Measurements from ENCODE around the gene CLCF1. TPM values are rescaled to one million over a fixed set of nuclear protein-coding genes. Genes with fewer than 3 reads are reported as not detected.

CLCF1 gene
- total RNA-seq, 1 donor from 2014 or later: 33.1 TPM

DNA sequence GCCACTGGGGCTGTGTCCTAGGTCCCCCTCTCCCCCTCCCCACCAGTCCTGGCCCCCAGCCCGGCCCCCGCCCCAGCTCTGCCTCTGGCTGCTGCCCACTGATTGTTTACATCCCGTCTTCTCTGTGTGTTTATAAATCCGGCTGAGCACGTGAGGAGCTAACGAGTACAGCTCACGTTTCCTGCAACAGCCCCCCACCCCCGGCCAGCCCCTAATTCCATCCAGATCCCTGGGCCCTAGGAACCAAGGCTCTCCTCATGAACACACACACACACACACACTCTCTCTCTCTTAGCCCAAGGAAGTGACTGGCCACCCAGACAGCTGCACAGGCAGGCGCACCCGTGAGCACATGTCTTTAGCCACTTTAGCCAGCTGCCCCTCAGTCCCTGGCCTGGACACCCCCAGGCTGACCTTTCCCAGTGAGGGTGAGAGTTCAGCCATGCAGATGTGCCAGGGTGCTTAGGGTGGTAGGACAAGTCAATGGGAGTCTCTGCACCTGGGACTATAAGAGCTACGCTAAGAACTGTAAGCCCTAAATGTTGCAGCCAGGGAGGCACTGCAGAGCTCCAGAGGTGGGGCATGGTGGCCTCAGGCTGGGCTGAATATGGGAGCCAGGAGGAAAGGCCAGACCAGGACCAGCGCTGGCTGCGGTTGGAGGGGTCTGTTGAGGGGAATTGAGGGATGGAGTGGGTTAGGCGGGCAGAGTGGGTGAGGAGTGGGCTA, 2.9 kb downstream of the CLCF1 start:
- DNase-seq (ENCODE audit: low read depth): no peak
- TF ChIP-seq, protein P1, sequence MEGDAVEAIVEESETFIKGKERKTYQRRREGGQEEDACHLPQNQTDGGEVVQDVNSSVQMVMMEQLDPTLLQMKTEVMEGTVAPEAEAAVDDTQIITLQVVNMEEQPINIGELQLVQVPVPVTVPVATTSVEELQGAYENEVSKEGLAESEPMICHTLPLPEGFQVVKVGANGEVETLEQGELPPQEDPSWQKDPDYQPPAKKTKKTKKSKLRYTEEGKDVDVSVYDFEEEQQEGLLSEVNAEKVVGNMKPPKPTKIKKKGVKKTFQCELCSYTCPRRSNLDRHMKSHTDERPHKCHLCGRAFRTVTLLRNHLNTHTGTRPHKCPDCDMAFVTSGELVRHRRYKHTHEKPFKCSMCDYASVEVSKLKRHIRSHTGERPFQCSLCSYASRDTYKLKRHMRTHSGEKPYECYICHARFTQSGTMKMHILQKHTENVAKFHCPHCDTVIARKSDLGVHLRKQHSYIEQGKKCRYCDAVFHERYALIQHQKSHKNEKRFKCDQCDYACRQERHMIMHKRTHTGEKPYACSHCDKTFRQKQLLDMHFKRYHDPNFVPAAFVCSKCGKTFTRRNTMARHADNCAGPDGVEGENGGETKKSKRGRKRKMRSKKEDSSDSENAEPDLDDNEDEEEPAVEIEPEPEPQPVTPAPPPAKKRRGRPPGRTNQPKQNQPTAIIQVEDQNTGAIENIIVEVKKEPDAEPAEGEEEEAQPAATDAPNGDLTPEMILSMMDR (IDR thresholded peaks at IDR 0.05; ENCODE audit: insufficient read depth, low read length, poor library complexity, severe bottlenecking): no peak
- peak overlapping the region; percentile 9 for H3K4me3 ChIP-seq (ENCODE audit: low read depth, low read length)
- H3K27me3 ChIP-seq (ENCODE audit: control insufficient read depth, insufficient read depth, low read length): no peaks in the 10 kb centered on the region
- peaks cover 1% of the 10 kb centered on the region for H3K36me3 ChIP-seq (ENCODE audit: control insufficient read depth, insufficient read depth, low read length)

DNA sequence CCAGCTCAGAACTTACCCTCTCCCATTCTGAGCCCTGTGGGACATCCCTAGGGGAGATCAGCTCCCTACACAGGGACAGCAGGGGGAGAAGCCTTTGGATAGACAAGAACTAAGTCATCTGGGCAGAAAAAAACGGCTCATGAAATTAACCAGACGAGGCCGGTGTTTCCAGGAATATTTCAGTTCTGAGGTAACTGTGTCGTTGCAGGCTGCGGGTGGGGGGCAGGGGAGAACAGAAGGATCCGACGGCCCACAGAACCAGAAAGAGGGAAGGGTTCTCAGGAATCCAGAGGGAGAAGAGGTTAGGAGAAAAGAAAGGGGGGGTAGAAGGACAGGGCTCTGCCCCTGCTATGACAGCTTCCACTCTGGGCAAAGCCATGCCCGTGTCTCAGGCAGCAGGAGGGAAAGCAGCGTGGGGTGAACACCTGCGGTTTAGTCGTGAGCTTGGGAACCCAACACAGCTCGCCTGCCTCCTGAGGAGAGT, 3.6 kb downstream of the CLCF1 start:
- Histone ChIP-seq H3K27me3 (ENCODE audit: control insufficient read depth, insufficient read depth, low read length) (no peaks in the 10 kb centered on the region), H3K4me3 (ENCODE audit: low read depth, low read length) (no peak overlapping the region), H3K36me3 (ENCODE audit: control insufficient read depth, insufficient read depth, low read length) (peaks cover 1% of the 10 kb centered on the region)
- DNase-seq (ENCODE audit: low read depth): no peak
- TF ChIP-seq, protein P1 (IDR thresholded peaks at IDR 0.05; ENCODE audit: insufficient read depth, low read length, poor library complexity, severe bottlenecking): no peak

DNA sequence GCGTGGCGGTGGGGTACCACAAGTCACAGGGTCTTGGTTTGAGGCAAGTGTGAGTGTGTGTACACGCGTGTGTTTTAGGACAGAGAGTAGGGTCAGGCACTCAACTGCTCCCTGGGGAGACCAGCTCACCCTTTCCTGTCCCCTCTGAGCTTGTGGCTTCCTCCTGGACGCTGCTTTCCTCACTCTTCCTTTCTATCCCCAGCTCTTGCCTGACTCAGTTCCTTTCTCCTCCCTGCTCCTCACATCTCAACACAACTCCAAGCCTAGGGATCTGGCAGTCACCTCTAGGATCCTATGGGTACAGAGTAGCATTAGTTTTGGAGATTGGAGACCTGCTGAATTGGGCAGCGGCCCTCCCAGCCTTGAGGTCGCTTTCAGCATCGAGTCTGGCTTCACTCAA, 4.1 kb downstream of the CLCF1 start:
- DNase-seq (ENCODE audit: low read depth): no peak
- Histone ChIP-seq H3K4me3 (ENCODE audit: low read depth, low read length) (no peak overlapping the region), H3K27me3 (ENCODE audit: control insufficient read depth, insufficient read depth, low read length) (no peaks in the 10 kb centered on the region), H3K36me3 (ENCODE audit: control insufficient read depth, insufficient read depth, low read length) (peaks cover 1% of the 10 kb centered on the region)
- TF ChIP-seq, protein P1 (IDR thresholded peaks at IDR 0.05; ENCODE audit: insufficient read depth, low read length, poor library complexity, severe bottlenecking): no peak

DNA sequence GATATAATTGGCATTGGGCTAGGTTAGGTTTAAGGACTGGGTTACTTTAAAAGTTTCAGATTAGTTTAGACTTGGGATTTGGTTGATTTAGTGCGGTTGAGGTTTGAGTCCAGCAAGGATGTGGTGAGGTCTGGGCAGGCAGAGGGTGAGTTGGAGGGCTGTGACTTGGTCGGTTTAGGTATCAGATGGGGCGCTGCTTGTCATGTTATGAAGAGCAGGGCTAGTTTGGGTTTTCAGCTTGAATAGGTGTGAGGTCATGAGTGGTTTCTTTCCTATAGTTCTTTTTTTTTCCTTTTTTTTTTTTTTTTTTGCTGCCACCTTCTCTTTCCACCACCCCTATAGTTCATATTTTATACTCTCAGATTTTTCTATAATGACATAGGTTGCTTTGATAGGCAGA, 4.8 kb downstream of the CLCF1 start:
- Histone ChIP-seq H3K36me3 (ENCODE audit: control insufficient read depth, insufficient read depth, low read length) (peaks cover 1% of the 10 kb centered on the region), H3K27me3 (ENCODE audit: control insufficient read depth, insufficient read depth, low read length) (no peaks in the 10 kb centered on the region), H3K4me3 (ENCODE audit: low read depth, low read length) (no peak overlapping the region)
- DNase-seq (ENCODE audit: low read depth): no peak
- TF ChIP-seq, protein P1 (IDR thresholded peaks at IDR 0.05; ENCODE audit: insufficient read depth, low read length, poor library complexity, severe bottlenecking): no peak

DNA sequence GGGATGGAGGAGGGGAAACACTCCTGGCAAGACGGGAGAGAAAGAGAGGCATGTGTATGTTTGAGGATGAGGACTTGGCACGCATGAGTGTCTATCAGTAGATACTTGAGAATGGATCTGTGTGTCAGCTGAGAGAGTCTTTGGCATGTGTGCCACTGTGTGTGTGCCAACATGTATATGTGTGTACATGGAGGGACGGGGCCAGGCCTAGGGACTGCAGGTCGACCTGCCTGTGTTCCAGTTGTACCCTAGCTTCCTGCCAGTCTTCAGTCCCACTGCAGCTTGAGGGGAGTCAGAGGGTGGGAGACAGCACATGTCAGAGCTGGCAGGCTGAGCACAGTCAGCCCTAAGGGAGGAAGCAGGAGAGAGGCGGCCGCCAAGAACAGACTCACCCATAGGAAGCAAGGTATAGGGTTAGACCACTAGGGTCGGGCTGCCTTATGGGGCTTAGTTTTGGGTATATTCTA, 5.6 kb downstream of the CLCF1 start:
- Histone ChIP-seq H3K27me3 (ENCODE audit: control insufficient read depth, insufficient read depth, low read length) (no peaks in the 10 kb centered on the region), H3K36me3 (ENCODE audit: control insufficient read depth, insufficient read depth, low read length) (peaks cover 2% of the 10 kb centered on the region)
- TF ChIP-seq, protein P1 (IDR thresholded peaks at IDR 0.05; ENCODE audit: insufficient read depth, low read length, poor library complexity, severe bottlenecking): no peak

More for the DNA sequence above, 5.6 kb downstream of the CLCF1 start:
- H3K4me3 ChIP-seq (ENCODE audit: low read depth, low read length): no peak overlapping the region
- DNase-seq (ENCODE audit: low read depth): no peak
